Activated CD4-positive, alpha-beta T cell treated with anti-CD3 and anti-CD28 coated beads, Interleukin-2, amount 10 ng/mL, durations not matched to agents 7 days and 5 days (primary cell): Measurements from ENCODE around the gene PRRX2. TPM values are rescaled to one million over a fixed set of nuclear protein-coding genes. Genes with fewer than 3 reads are reported as not detected.

Source experiments
- CTCF ChIA-PET: fragments of 350-600 bp; sonication (Branson Sonifier 250); formaldehyde crosslinking; loops from one replicate; lab custom pipeline; 2021; ENCODE audit warnings: antibody characterized with exemption; lab: Charles Lee
- POLR2A ChIA-PET: fragments of 350-600 bp; sonication (Branson Sonifier 250); formaldehyde crosslinking; loops from one replicate; lab custom pipeline; 2021; ENCODE audit warnings: antibody characterized with exemption; lab: Charles Lee
- DNase-seq: peaks from one replicate; pipeline ENCODE4 v3.0.0-alpha.2; 2020
- H3K27ac Mint-ChIP-seq: one replicate; pipeline ENCODE4 v1.8.0; 2021; ENCODE audit warnings: mild to moderate bottlenecking, moderate library complexity, mixed read lengths
- H3K27me3 Mint-ChIP-seq: one replicate; pipeline ENCODE4 v1.8.0; 2021; ENCODE audit warnings: mixed read lengths
- H3K36me3 Mint-ChIP-seq: one replicate; pipeline ENCODE4 v1.8.0; 2021; ENCODE audit warnings: low read depth, mixed read lengths
- H3K4me1 Mint-ChIP-seq: one replicate; pipeline ENCODE4 v1.8.0; 2021; ENCODE audit warnings: mixed read lengths
- H3K4me3 Mint-ChIP-seq: one replicate; pipeline ENCODE4 v1.8.0; 2021; ENCODE audit warnings: mild to moderate bottlenecking, moderate library complexity, mixed read lengths
- H3K9me3 Mint-ChIP-seq: one replicate; pipeline ENCODE4 v1.8.0; 2021; ENCODE audit warnings: mixed read lengths
- total RNA-seq, 2 experiments: library from RNA; stranded (reverse); gene quantifications; one replicate each; pipeline ENCODE4 v1.2.3, GENCODE V29; 2021

The PRRX2 gene
- under 1 TPM in 1 of 2 experiments, not detected in 1; 0.15 TPM for total RNA-seq

DNA sequence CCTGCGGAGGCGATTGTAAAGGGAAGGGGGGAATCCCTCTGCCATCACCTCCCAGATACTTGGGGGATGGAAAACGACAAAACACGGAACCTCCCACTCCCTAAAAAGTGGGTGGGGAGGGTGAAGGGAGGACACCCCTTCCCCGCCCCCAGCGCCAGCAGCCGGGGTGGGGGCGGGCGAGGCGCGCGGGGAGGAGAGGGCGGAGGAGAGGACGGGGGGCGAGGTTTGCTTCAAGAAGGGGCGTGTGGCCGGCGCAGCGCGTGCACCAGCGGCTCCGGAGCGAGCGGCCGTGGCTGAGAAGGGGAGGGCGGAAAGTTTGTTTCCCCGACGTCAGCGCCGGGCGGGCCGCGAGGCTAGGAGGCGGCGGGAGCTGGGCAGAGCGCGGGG lies at the start of gene PRRX2:
Gene PRRX2, plus strand, starts transcription at position 259 of the 387 bp plus-strand sequence. CDS start 221 bp downstream, outside the sequence.
- Mint-ChIP-seq H3K4me3 (peak within 1 kb of the TSS; percentile 52), H3K36me3 (no peaks in the 10 kb centered on the region), H3K27ac (peak within 1 kb of the TSS; percentile 66), H3K4me1 (peaks cover 7% of the 10 kb centered on the region), H3K27me3 (peaks cover 19% of the 10 kb centered on the region), H3K9me3 (no peaks in the 10 kb centered on the region)
- ChIA-PET POLR2A (no interaction called here), CTCF (no interaction called here)
- DNase-seq, result peak; percentile 31

DNA sequence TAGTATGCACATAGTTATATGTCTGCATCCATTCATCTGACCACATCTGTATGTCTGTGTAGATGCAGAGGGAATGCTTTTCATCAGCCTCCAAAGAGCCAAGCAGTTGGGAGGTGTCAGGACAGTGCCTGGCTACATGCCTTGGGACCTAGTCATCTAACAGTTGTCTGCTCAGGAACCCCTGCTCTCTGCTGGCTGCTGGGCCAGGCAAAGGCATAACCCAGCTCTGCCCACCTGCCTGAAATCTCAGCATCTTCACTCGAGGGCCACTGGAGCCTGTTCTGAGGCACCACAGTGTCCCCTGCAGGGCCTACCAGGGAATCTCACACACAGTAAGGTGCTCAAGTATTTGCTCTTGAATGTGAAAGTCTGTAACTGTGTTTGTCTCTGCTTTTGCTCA lies 48.3 kb upstream of the PRRX2 start:
- H3K9me3 Mint-ChIP-seq, result no peaks in the 10 kb centered on the region
- peaks cover 1% of the 10 kb centered on the region for H3K36me3 Mint-ChIP-seq
- peaks cover 32% of the 10 kb centered on the region for H3K27me3 Mint-ChIP-seq
- DNase-seq, result no peak
- ChIA-PET CTCF (interaction anchor here (0.6 to 1.3 kb wide), 4 partner anchors 8 to 486 kb away, joined by 3 to 5 read pairs (median 3); no protein-coding TSS in a partner anchor), POLR2A (no interaction called here)
- H3K27ac Mint-ChIP-seq, result no peak overlapping the region
- peaks cover 2% of the 10 kb centered on the region for H3K4me1 Mint-ChIP-seq
- no peak overlapping the region for H3K4me3 Mint-ChIP-seq

DNA sequence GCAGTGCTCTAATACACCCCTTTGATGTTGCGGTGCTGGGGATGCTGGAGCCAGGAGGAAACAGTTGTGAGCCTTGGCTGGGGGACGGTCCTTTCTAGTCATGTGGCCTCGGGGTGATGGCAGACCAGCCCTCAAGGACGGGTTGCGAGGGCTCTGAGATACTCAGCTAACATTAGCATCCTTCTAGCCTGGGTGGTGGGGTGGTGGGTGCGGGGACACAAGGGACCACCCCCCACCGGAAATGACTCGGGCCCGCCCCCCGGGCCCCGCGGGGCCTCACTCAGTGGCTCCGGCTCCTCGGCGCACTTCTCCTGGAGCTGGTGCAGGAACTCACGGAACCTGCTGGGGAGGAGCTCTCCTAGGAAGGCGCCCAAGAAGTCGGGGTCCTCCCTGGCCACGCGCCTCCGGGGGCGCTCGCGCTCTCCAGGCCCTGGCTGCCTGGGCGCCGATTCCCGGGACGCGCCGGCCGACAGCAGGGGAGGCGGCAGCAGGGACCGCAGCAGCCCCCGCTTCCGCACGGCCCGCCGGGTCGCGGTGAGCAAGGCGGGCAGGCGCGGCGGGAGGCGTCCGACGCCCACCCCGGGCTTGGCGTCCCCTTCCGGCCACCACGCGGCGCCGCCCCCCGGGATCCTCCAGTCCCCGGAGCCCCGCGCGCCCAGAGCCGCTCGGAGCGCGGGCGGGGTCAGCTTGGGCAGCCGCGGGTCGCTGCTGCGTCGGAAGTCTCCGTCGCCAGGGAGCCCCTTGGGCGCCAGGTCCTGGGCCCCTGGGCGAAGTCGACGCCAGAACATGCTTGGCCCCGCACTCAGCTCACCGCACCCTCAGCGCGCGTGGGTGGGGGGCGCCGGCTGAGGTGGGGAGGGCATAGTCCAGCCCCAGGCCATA lies 45.4 kb upstream of the PRRX2 start:
- ChIA-PET CTCF (interaction anchor here (0.6 to 3.5 kb wide), 6 partner anchors 9 to 488 kb away, joined by 3 to 17 read pairs (median 6); partner anchors contain the start of gene ASB6), POLR2A (no interaction called here)
- no peak for DNase-seq
- H3K9me3 Mint-ChIP-seq, result no peaks in the 10 kb centered on the region
- peaks cover 1% of the 10 kb centered on the region for H3K36me3 Mint-ChIP-seq
- H3K27ac Mint-ChIP-seq, result no peak overlapping the region
- H3K4me3 Mint-ChIP-seq, result no peak overlapping the region
- H3K27me3 Mint-ChIP-seq, result peaks cover 32% of the 10 kb centered on the region
- peaks cover 13% of the 10 kb centered on the region for H3K4me1 Mint-ChIP-seq

DNA sequence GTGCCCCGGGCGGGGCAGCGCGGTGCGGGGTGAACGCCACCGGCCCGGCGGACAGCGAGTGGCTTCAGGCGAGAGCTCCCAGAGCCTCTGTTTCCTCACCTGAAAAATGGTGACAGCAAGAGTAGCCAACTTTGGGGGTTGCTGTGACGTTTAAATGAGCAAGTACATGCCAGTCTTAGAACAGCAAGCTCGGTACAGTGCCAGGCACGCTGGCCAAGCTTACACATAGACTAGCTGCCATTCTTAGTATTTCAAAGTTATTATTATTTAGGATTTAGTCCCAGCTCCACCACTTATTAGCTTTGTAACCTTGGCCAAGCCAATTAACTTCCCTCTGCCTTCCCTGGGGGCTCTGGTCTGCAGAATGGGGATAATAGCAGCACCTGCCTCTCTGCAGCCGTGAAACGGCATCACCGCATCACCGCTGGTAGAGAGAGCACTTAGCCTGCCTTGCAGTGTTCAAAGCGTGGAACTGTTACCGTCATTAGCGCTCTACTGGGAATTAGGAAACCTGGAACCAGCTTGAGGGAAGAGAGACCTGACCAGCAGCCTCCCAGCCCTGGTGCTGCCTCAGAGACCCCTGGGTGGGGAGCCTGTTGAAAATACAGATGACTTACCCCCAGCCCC lies 44.7 kb upstream of the PRRX2 start, which contains the start of gene C9orf50:
Gene C9orf50, minus strand, starts transcription at position 433 of the 627 bp plus-strand sequence. CDS start 527 bp downstream, outside the sequence.
- Mint-ChIP-seq H3K27me3 (peaks cover 30% of the 10 kb centered on the region), H3K36me3 (peaks cover 1% of the 10 kb centered on the region), H3K4me1 (peaks cover 18% of the 10 kb centered on the region), H3K9me3 (no peaks in the 10 kb centered on the region), H3K4me3 (no peak within 1 kb of the TSS), H3K27ac (no peak within 1 kb of the TSS)
- ChIA-PET POLR2A (no interaction called here), CTCF (interaction anchor here (1.4 to 3.5 kb wide), 5 partner anchors 10 to 489 kb away, joined by 3 to 17 read pairs (median 7); partner anchors contain the start of gene ASB6)
- no peak for DNase-seq

DNA sequence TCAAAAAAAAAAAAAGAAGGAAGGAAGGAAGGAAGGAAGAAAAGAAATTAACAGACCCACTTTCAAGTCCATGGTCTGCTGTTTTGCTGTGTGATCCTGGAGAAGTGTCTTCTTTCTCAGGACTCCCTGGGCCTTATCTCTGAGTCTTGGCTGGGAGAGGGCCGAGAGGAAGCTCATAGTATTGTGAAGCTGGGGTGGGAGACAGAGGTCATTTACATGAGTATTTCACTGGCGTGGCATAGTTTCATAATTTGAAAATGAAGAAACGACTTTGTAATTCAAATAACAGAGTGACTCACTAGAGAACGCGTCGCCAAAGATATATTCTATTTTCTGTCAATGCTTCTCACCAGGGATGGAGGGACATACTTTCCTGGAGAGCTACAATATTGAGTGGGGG lies 42.1 kb upstream of the PRRX2 start:
- no peaks in the 10 kb centered on the region for H3K9me3 Mint-ChIP-seq
- ChIA-PET CTCF (interaction anchor here (0.5 to 5.1 kb wide), 11 partner anchors 12 to 492 kb away, joined by 3 to 45 read pairs (median 10); partner anchors contain the start of gene ASB6), POLR2A (no interaction called here)
- peaks cover 33% of the 10 kb centered on the region for H3K4me1 Mint-ChIP-seq
- no peak overlapping the region for H3K4me3 Mint-ChIP-seq
- peaks cover 21% of the 10 kb centered on the region for H3K27me3 Mint-ChIP-seq
- peaks cover 11% of the 10 kb centered on the region for H3K36me3 Mint-ChIP-seq
- no peak overlapping the region for H3K27ac Mint-ChIP-seq
- DNase-seq, result no peak

DNA sequence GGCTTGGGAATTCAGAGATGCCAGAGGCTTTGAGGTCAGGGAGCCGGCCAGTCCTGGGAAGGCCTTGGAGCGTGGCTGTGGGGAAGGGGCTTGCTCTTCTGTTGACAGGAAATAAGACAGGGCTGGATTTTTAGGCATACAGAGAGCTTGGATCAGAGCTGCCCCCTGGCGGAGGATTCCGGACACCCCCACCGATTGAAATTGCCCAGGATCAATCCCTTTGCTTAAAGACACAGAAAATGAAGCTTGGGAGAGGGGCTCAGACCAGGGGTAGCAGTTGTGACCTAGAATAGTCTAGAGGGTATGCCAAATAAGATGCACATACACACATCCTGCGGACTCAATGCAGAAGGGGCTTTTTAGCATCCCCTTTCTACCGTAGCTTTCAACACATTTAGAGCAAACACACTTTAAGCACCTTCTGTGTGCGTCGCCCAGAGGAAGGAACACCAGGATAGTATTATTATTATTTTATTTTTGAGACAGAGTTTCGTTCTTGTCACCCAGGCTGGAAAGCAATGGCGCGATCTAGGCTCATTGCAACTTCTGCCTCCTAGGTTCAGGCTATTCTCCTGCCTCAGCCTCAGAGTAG lies 41.2 kb upstream of the PRRX2 start:
- ChIA-PET POLR2A (interaction anchor here (0.7 to 1.4 kb wide), 2 partner anchors 484 to 497 kb away, joined by 3 to 4 read pairs; no protein-coding TSS in a partner anchor), CTCF (interaction anchor here (0.6 to 5.1 kb wide), 30 partner anchors 8 to 952 kb away, joined by 3 to 45 read pairs (median 4); partner anchors contain the start of genes ASB6 and IER5L)
- Mint-ChIP-seq H3K4me3 (peak overlapping the region; percentile 54), H3K36me3 (peaks cover 10% of the 10 kb centered on the region), H3K9me3 (no peaks in the 10 kb centered on the region), H3K4me1 (peaks cover 41% of the 10 kb centered on the region), H3K27me3 (peaks cover 15% of the 10 kb centered on the region), H3K27ac (peak overlapping the region; percentile 99)
- peak; percentile 76 for DNase-seq

DNA sequence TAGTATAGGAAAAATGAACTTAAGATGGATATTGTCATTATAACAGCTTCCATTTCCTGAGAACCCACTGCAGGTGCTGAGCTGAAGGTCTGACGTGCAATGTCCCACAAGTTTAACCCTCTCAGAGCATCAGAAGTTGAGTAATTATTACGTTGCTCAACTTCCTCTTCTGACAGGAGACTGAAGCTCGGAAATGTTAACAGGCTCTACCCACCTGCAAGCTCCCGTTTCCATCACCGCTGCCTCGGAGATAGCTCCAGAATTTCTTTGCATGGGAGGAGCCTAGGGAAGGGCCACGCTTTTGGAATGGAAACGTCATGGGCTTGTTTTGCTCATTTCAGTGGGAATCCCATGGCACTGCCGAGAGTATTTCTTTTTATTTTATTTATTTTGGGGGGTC lies 40.5 kb upstream of the PRRX2 start:
- Mint-ChIP-seq H3K4me1 (peaks cover 42% of the 10 kb centered on the region), H3K27me3 (peaks cover 10% of the 10 kb centered on the region), H3K4me3 (peak overlapping the region; percentile 88), H3K27ac (peak overlapping the region; percentile 99), H3K9me3 (no peaks in the 10 kb centered on the region), H3K36me3 (peaks cover 10% of the 10 kb centered on the region)
- peak; percentile 38 for DNase-seq
- POLR2A ChIA-PET, result interaction anchor here (0.7 to 1.4 kb wide), 2 partner anchors 485 to 498 kb away, joined by 3 to 4 read pairs; no protein-coding TSS in a partner anchor
- CTCF ChIA-PET, result interaction anchor here (0.6 to 5.1 kb wide), 27 partner anchors 8 to 952 kb away, joined by 3 to 45 read pairs (median 4); partner anchors contain the start of genes ASB6 and IER5L

DNA sequence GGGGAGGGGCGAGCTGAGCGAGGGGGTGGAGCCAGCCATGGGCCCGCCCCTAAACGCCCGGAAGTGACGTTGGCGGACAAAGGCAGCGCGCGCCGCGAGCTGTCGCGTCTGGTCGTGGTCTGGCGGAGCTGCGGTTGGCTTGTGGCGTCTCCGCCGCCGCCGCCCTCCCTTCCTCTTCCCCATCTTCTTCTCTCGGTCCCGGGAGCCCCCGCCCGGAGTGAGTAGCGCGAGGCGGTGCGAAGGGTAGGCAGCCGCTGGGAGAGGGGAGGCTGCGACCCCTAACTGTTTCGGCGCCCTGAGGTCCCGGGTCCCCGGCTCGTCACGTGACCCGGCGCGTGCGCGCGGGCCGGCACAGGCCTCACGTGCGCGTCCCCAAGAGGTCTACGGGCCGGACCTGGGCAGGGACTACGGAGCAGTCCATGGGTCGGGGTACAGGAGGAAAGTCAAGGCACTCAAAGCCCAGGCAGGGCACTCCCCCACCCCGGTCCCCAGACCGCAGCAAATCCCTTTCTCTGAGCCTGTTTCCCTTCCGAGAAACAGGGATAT lies 39.3 kb upstream of the PRRX2 start, which contains the start of gene NTMT1:
Gene NTMT1, plus strand, starts transcription at position 85 of the 546 bp plus-strand sequence. CDS start 6,541 bp downstream, outside the sequence.
- CTCF ChIA-PET, result interaction anchor here (0.6 to 5.1 kb wide), 19 partner anchors 12 to 1487 kb away, joined by 3 to 45 read pairs (median 5); no protein-coding TSS in a partner anchor
- POLR2A ChIA-PET, result interaction anchor here (0.7 to 0.9 kb wide), 5 partner anchors 10 to 520 kb away, joined by 3 to 4 read pairs (median 3); no protein-coding TSS in a partner anchor
- Mint-ChIP-seq H3K36me3 (peaks cover 10% of the 10 kb centered on the region), H3K4me1 (peaks cover 54% of the 10 kb centered on the region), H3K9me3 (no peaks in the 10 kb centered on the region), H3K27me3 (peaks cover 5% of the 10 kb centered on the region), H3K27ac (peak within 1 kb of the TSS; percentile 99), H3K4me3 (peak within 1 kb of the TSS; percentile 88)
- peak; percentile 88 for DNase-seq

DNA sequence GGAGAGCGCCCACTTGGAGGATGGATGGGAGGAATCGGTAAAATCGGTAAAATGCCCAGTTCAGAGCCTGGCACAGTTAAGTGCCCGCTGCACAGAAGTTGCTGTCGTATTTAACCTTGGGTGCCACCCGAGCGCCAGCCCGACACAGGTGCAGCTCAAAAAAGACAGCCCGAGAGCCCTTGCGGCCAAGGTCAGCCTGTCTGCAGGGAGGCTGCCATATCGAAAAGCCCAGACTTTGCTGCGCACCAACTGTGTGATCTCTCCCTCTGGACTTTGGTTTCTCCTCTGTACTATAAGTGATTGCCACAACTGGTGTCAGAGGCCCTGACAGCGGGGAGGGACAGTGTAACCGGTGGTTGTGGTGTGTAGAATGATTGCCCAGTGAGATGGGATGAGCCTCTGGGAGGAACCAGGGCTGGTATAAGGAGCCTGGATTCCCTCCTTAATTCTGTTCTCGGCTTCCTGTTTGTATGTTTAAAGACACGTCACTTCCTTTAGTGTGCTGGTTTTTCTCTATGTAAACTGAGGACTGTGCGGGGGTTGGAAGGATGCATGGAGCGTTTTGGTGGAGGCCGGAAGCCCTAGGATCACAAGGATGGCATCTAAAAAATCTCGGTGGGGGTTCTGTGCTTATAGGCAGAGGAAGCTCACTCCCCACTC lies 38.7 kb upstream of the PRRX2 start:
- H3K36me3 Mint-ChIP-seq, result peaks cover 10% of the 10 kb centered on the region
- H3K27ac Mint-ChIP-seq, result peak overlapping the region; percentile 99
- no peaks in the 10 kb centered on the region for H3K9me3 Mint-ChIP-seq
- no peaks in the 10 kb centered on the region for H3K27me3 Mint-ChIP-seq
- ChIA-PET POLR2A (interaction anchor here (0.7 kb wide), 1 partner anchor 521 kb away, joined by 3 read pairs; no protein-coding TSS in a partner anchor), CTCF (interaction anchor here (0.6 to 5.1 kb wide), 9 partner anchors 13 to 1274 kb away, joined by 3 to 45 read pairs (median 5); no protein-coding TSS in a partner anchor)
- peaks cover 60% of the 10 kb centered on the region for H3K4me1 Mint-ChIP-seq
- peak overlapping the region; percentile 88 for H3K4me3 Mint-ChIP-seq
- DNase-seq, result peak; percentile 46

DNA sequence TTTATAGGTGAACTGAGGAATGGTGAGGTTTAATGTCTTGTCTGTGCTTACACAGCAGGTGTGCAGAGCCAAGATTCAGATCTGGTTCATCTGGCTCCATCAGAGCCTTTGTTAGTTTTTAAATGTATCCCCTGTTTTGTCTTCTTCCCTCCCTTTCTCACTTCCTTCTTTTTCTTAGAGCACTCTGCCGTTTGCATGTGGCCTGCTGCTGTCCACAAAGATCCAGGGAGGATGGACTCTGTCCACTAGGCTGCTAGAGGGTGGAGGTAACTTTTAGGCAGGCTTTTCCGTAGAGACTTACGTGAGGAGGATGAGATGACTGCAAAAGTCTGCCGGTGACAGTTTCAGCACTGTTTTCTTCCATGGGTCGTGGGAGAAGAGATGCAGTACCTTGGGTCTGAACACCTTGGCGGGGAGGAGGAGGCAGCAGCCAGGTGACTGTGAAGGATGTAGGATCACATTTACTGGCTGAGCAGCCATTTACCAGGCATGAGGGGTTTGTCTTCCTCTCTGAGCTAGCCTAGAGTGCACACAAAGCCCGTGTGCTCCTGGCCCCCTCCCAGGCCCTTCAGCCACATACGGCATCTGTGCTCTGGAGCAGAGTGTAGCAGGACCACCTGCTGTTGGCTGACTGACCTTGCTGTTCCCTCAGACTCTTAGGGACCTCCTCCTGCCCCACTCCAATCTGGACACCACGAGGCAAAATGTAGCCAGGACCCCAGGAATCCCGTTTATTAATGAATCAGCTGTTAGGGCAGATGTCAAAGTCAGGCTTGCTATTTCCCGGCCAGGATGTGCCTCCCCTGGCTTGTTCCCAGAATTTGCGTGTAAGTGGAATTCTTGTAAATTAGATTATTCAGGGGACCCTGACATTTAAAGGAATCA lies 37.6 kb upstream of the PRRX2 start:
- ChIA-PET POLR2A (no interaction called here), CTCF (interaction anchor here (1.2 to 1.9 kb wide), 4 partner anchors 11 to 485 kb away, joined by 3 to 5 read pairs (median 4); no protein-coding TSS in a partner anchor)
- Mint-ChIP-seq H3K4me3 (peak overlapping the region; percentile 88), H3K4me1 (peaks cover 63% of the 10 kb centered on the region), H3K36me3 (peaks cover 10% of the 10 kb centered on the region), H3K27me3 (no peaks in the 10 kb centered on the region), H3K9me3 (no peaks in the 10 kb centered on the region), H3K27ac (peak overlapping the region; percentile 99)
- no peak for DNase-seq
